Keratinocyte (primary cell): ENCODE measurements around the gene SLC15A5. TPM values are rescaled to one million over a fixed set of nuclear protein-coding genes. Genes with fewer than 3 reads are reported as not detected.

Experiments
- DNase-seq: peaks from one replicate; pipeline ENCODE4 v3.0.0-alpha.2; 2011; ENCODE audit warnings: low read depth, missing footprints, low spot score
- FAIRE-seq: peaks from 2 replicates; lab custom pipeline; 2011; peaks lifted over from hg19 to GRCh38; lab: Jason Lieb, UNC
- H2AFZ ChIP-seq: 2 replicates; pipeline ENCODE4 v1.6.0; 2012; ENCODE audit warnings: low read length, control low read depth, inconsistent platforms; ENCODE audit not compliant: control insufficient read depth
- H3K27ac ChIP-seq: 2 replicates; pipeline ENCODE4 v1.5.1; 2011; ENCODE audit warnings: low read length; ENCODE audit not compliant: control insufficient read depth, insufficient read depth
- H3K27me3 ChIP-seq: 3 replicates; pipeline ENCODE4 v1.6.0; 2011; ENCODE audit warnings: low read length; ENCODE audit not compliant: control insufficient read depth, insufficient read depth; ENCODE audit errors: extremely low read depth
- H3K36me3 ChIP-seq, 2 experiments: 2 replicates in 1 of 2; 3 replicates in 1 of 2; pipeline ENCODE4 v1.5.1; 2011; ENCODE audit warnings: low read length in 2 of 2, mild to moderate bottlenecking in 1 of 2; ENCODE audit not compliant: control insufficient read depth in 2 of 2, insufficient read depth in 2 of 2; ENCODE audit errors: extremely low read depth in 1 of 2
- H3K4me1 ChIP-seq: 3 replicates; pipeline ENCODE4 v1.5.1; 2011; ENCODE audit warnings: low read length; ENCODE audit not compliant: control insufficient read depth, insufficient read depth; ENCODE audit errors: extremely low read depth
- H3K4me2 ChIP-seq: 3 replicates; pipeline ENCODE4 v1.6.0; 2011; ENCODE audit warnings: low read depth, low read length; ENCODE audit not compliant: control insufficient read depth, insufficient read depth; ENCODE audit errors: extremely low read depth
- H3K4me3 ChIP-seq, 3 experiments: fragments of 200-600 bp in 1 of 3; sonication (generic) in 1 of 3; 2 replicates in 2 of 3; 3 replicates in 1 of 3; pipeline ENCODE4 v1.5.1; 2011 to 2016; ENCODE audit warnings: low read length in 3 of 3, mild to moderate bottlenecking in 3 of 3, control low read depth in 2 of 3, inconsistent platforms in 1 of 3, low read depth in 1 of 3, mixed read lengths in 1 of 3, mixed run types in 1 of 3, moderate library complexity in 1 of 3; ENCODE audit not compliant: control insufficient read depth in 2 of 3, insufficient read depth in 2 of 3; ENCODE audit errors: extremely low read depth in 1 of 3
- H3K79me2 ChIP-seq: 2 replicates; pipeline ENCODE4 v1.6.0; 2012; ENCODE audit warnings: low read length; ENCODE audit not compliant: control insufficient read depth, insufficient read depth
- H3K9ac ChIP-seq: 3 replicates; pipeline ENCODE4 v1.6.0; 2011; ENCODE audit warnings: low read length; ENCODE audit not compliant: control insufficient read depth, insufficient read depth; ENCODE audit errors: extremely low read depth
- H3K9me1 ChIP-seq: 3 replicates; pipeline ENCODE4 v1.6.0; 2011; ENCODE audit warnings: low read length; ENCODE audit not compliant: control insufficient read depth, insufficient read depth; ENCODE audit errors: extremely low read depth
- H3K9me3 ChIP-seq: 2 replicates; pipeline ENCODE4 v1.5.1; 2012; ENCODE audit warnings: low read depth, low read length; ENCODE audit not compliant: control insufficient read depth
- H4K20me1 ChIP-seq: 3 replicates; pipeline ENCODE4 v1.6.0; 2011; ENCODE audit warnings: low read length; ENCODE audit not compliant: control insufficient read depth, insufficient read depth; ENCODE audit errors: extremely low read depth
- CTCF ChIP-seq, 3 experiments: IDR thresholded peaks in 1 of 3; conservative IDR thresholded peaks in 1 of 3; optimal IDR thresholded peaks in 1 of 3; 2 replicates in 2 of 3; 3 replicates in 1 of 3; pipeline versions ENCODE3 to v1.5.1; 2011; ENCODE audit warnings: low read length in 3 of 3, mild to moderate bottlenecking in 3 of 3, moderate library complexity in 2 of 3, control low read depth in 1 of 3, inconsistent platforms in 1 of 3; ENCODE audit not compliant: insufficient read depth in 2 of 3; ENCODE audit errors: extremely low read depth in 1 of 3
- EZH2 ChIP-seq: IDR thresholded peaks from one replicate; pipeline ENCODE4 v1.6.1; 2012; ENCODE audit warnings: inconsistent platforms, mild to moderate bottlenecking, low read length, moderate library complexity
- dilution Hi-C: fragments of 300-500 bp; cut with MboI; formaldehyde crosslinking; loops from one replicate; pipeline ENCODE4 v1.7.0; 2020; ENCODE audit warnings: low sequenced_read_pairs; ENCODE audit not compliant: extremely low pct_ligation_motif_present
- polyA plus RNA-seq, 5 experiments: library from polyadenylated mRNA; depleted of rRNA in 3 of 5; stranded (reverse) in 3 of 5; stranded (forward) in 1 of 5; unstranded in 1 of 5; fragments of >200 nt; gene quantifications; 1 replicate in 1 of 5; 2 replicates in 3 of 5; 3 replicates in 1 of 5; pipeline versions ENCODE4 v1.2.1 to v1.2.3, GENCODE V29; 2011 to 2012; ENCODE audit warnings: missing spikeins in 2 of 5, low read depth in 1 of 5, low replicate concordance in 1 of 5

Gene SLC15A5
- polyA plus RNA-seq, 1 donor (not counting 4 experiments of a cell fraction or from before 2014, with no cell fraction given), result not detected

GRCh38 chr12:16258963-16259362 lies 18.5 kb downstream of the SLC15A5 start:
- H3K9ac ChIP-seq, result no peak overlapping the region
- DNase-seq (no peak), FAIRE-seq (no peak)
- H3K27me3 ChIP-seq, result no peaks in the 10 kb centered on the region
- H3K79me2 ChIP-seq, result no peaks in the 10 kb centered on the region
- H3K4me3 ChIP-seq, result no peak overlapping the region
- H4K20me1 ChIP-seq, result no peaks in the 10 kb centered on the region
- no peaks in the 10 kb centered on the region for H3K4me1 ChIP-seq
- dilution Hi-C loops, result no loop called here
- TF ChIP-seq EZH2 (no peak), CTCF (optimal IDR thresholded peaks at IDR 0.05 in 1 of 3, IDR thresholded peaks at IDR 0.05 in 1 of 3, conservative IDR thresholded peaks at IDR 0.05 in 1 of 3; ENCODE audit: extremely low read depth in 1 of 3, insufficient read depth in 2 of 3, low read length in 3 of 3) (no peak)
- no peak overlapping the region for H3K27ac ChIP-seq
- no peak overlapping the region for H2AFZ ChIP-seq
- no peaks in the 10 kb centered on the region for H3K9me1 ChIP-seq
- H3K4me2 ChIP-seq, result no peak overlapping the region
- H3K36me3 ChIP-seq, result no peaks in the 10 kb centered on the region
- H3K9me3 ChIP-seq, result no peaks in the 10 kb centered on the region

- H3K9ac ChIP-seq, result no peak overlapping the region
- H3K79me2 ChIP-seq, result no peaks in the 10 kb centered on the region
- no peaks in the 10 kb centered on the region for H4K20me1 ChIP-seq
- no peak overlapping the region for H3K4me2 ChIP-seq
- DNase-seq (no peak), FAIRE-seq (no peak)
- no peak overlapping the region for H3K27ac ChIP-seq
- no peaks in the 10 kb centered on the region for H3K36me3 ChIP-seq
- TF ChIP-seq CTCF (optimal IDR thresholded peaks at IDR 0.05 in 1 of 3, IDR thresholded peaks at IDR 0.05 in 1 of 3, conservative IDR thresholded peaks at IDR 0.05 in 1 of 3; ENCODE audit: extremely low read depth in 1 of 3, insufficient read depth in 2 of 3, low read length in 3 of 3), result no peak
- no peak for TF ChIP-seq EZH2
- no peaks in the 10 kb centered on the region for H3K9me3 ChIP-seq
- no peaks in the 10 kb centered on the region for H3K27me3 ChIP-seq
- no peaks in the 10 kb centered on the region for H3K4me1 ChIP-seq
- dilution Hi-C loops, result no loop called here
- H2AFZ ChIP-seq, result no peak overlapping the region
- H3K9me1 ChIP-seq, result no peaks in the 10 kb centered on the region
- no peak overlapping the region for H3K4me3 ChIP-seq
Observed at GRCh38 chr12:16246264-16246663, 31.2 kb downstream of the SLC15A5 start.
